CD4-positive, alpha-beta T cell treated with Interleukin-2 at 100 ng/mL for 4 hours (primary cell): ENCODE measurements around the gene NTMT1.

Source experiments
- DNase-seq: peaks from one replicate; pipeline ENCODE4 v3.0.0-alpha.2; 2020; ENCODE audit warnings: low spot score

NTMT1 gene

GRCh38 chr9:129679537-129679936 lies 53.6 kb downstream of the NTMT1 start:
- no peak for DNase-seq

DNA sequence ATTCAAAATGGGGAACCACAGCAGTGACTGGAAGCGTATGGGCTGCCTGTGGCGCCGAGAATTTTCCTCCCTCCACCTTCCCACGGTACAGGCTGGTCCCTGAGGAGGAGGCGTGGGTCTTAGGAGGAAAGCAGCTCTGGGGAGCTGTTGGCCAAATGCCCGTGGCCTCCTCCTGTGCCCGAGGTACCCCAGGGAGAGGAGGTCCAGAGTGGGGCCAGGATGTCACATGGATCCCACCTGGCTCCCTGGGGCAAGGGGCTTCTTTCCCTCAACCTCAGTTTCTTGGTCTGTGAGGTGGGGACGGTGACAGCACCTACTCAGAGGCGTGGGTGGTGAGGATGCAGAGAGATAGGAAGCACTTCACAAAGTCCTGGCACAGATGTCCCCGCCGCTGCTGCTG lies 56.0 kb downstream of the NTMT1 start:
- no peak for DNase-seq

DNA sequence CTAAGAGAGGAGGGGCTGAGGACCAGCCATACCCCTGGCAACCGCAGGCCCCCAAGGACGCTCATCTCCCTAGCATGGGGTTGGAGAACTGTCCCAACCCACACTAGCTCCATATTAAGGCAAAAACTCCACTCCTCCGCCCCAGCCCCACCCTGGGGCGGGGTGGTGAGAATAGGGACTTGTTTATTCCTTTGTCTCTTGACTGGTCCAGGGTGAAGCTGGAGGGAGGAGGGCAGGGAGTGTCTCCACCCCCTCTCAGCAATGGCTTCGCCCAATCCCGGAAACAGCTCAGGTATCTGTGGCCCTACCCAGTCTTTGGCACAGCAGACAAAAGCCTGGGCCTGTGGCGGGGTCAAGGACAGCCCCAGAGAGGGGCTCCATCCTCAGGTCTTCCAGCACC lies 56.4 kb downstream of the NTMT1 start:
- DNase-seq = no peak

GRCh38 chr9:129685220-129685932 lies 59.4 kb downstream of the NTMT1 start:
- no peak for DNase-seq
